WTC11 (cell line): Measurements from ENCODE around the gene DNAJC3. TPM values are rescaled to one million over a fixed set of nuclear protein-coding genes. Genes with fewer than 3 reads are reported as not detected.

Experiments used
- ATAC-seq: fragments of 200-7000 bp; cut with Tn5 transposase; 2 replicates; pipeline ENCODE4 v1.10.0; 2021; ENCODE audit warnings: mild to moderate bottlenecking, moderate library complexity
- CTCF ChIA-PET: fragments of 300-600 bp; sonication (Branson Sonifier 250); formaldehyde crosslinking; loops from one replicate; lab custom pipeline; 2021; ENCODE audit warnings: antibody characterized with exemption; lab: Charles Lee
- POLR2A ChIA-PET: fragments of 350-600 bp; sonication (Branson Sonifier 250); formaldehyde crosslinking; loops from one replicate; lab custom pipeline; 2021; ENCODE audit warnings: antibody characterized with exemption; lab: Charles Lee
- DNase-seq: peaks from one replicate; pipeline ENCODE4 v3.0.0; 2021; ENCODE audit warnings: low spot score
- H3K27ac Mint-ChIP-seq: 2 replicates; pipeline ENCODE4 v1.8.0; 2021; ENCODE audit warnings: mixed read lengths
- H3K27me3 Mint-ChIP-seq: 2 replicates; pipeline ENCODE4 v1.8.0; 2021; ENCODE audit warnings: low read depth, mild to moderate bottlenecking, moderate library complexity, mixed read lengths
- H3K36me3 Mint-ChIP-seq: 2 replicates; pipeline ENCODE4 v1.8.0; 2021; ENCODE audit warnings: mixed read lengths
- H3K4me1 Mint-ChIP-seq: 2 replicates; pipeline ENCODE4 v1.8.0; 2022; ENCODE audit warnings: mixed read lengths
- H3K4me3 Mint-ChIP-seq: 2 replicates; pipeline ENCODE4 v1.8.0; 2021; ENCODE audit warnings: mild to moderate bottlenecking, moderate library complexity, mixed read lengths
- H3K9me3 Mint-ChIP-seq: 2 replicates; pipeline ENCODE4 v1.8.0; 2021; ENCODE audit warnings: mixed read lengths
- AFF4 ChIP-seq: sonication (generic); formaldehyde crosslinking; IDR thresholded peaks from 2 replicates; pipeline ENCODE4 v1.8.1; 2023; ENCODE audit warnings: mild to moderate bottlenecking, missing genetic modification reagents, borderline replicate concordance
- ATF2 ChIP-seq: sonication (generic); formaldehyde crosslinking; IDR thresholded peaks from 2 replicates; pipeline ENCODE4 v1.8.1; 2022; ENCODE audit warnings: low read depth, missing genetic modification reagents, borderline replicate concordance
- CBFB ChIP-seq: sonication (generic); formaldehyde crosslinking; IDR thresholded peaks from 2 replicates; pipeline ENCODE4 v1.8.1; 2022; ENCODE audit warnings: mild to moderate bottlenecking, low read depth, missing genetic modification reagents
- E2F4 ChIP-seq: sonication (generic); formaldehyde crosslinking; IDR thresholded peaks from 2 replicates; pipeline ENCODE4 v1.8.1; 2022; ENCODE audit warnings: low read depth, mild to moderate bottlenecking, moderate library complexity, missing genetic modification reagents, borderline replicate concordance
- ERG ChIP-seq: fragments of 250-450 bp; sonication (Bioruptor Pico); IDR thresholded peaks from 2 replicates; pipeline ENCODE4 v1.8.0; 2021; ENCODE audit warnings: mild to moderate bottlenecking
- ESRRA ChIP-seq: sonication (generic); formaldehyde crosslinking; IDR thresholded peaks from 2 replicates; pipeline ENCODE4 v1.8.1; 2022; ENCODE audit warnings: mild to moderate bottlenecking, missing genetic modification reagents, borderline replicate concordance
- FOXP1 ChIP-seq: sonication (generic); formaldehyde crosslinking; IDR thresholded peaks from 2 replicates; pipeline ENCODE4 v1.8.0; 2022; ENCODE audit warnings: missing genetic modification reagents, mild to moderate bottlenecking, moderate library complexity, borderline replicate concordance
- FOXP4 ChIP-seq: sonication (generic); formaldehyde crosslinking; IDR thresholded peaks from 2 replicates; pipeline ENCODE4 v1.8.0; 2022; ENCODE audit warnings: mild to moderate bottlenecking, missing genetic modification reagents
- HMGA2 ChIP-seq: fragments of 250-450 bp; sonication (Bioruptor Pico); IDR thresholded peaks from 2 replicates; pipeline ENCODE4 v1.4.0; 2021; ENCODE audit warnings: mild to moderate bottlenecking, moderate library complexity
- IRF1 ChIP-seq: sonication (generic); formaldehyde crosslinking; IDR thresholded peaks from 2 replicates; pipeline ENCODE4 v1.8.0; 2023; ENCODE audit warnings: missing genetic modification reagents
- MYBL2 ChIP-seq: sonication (generic); formaldehyde crosslinking; IDR thresholded peaks from 2 replicates; pipeline ENCODE4 v1.8.1; 2023; ENCODE audit warnings: mild to moderate bottlenecking, moderate library complexity, missing genetic modification reagents
- NFATC4 ChIP-seq: fragments of 250-450 bp; sonication (Bioruptor Pico); IDR thresholded peaks from 2 replicates; pipeline ENCODE4 v1.9.0; 2021; ENCODE audit warnings: mild to moderate bottlenecking
- NFE2L1 ChIP-seq: sonication (generic); formaldehyde crosslinking; IDR thresholded peaks from 2 replicates; pipeline ENCODE4 v1.8.1; 2023; ENCODE audit warnings: missing genetic modification reagents
- SMAD4 ChIP-seq: sonication (generic); formaldehyde crosslinking; IDR thresholded peaks from 2 replicates; pipeline ENCODE4 v1.8.0; 2022; ENCODE audit warnings: mild to moderate bottlenecking, missing genetic modification reagents
- TEAD4 ChIP-seq: sonication (generic); formaldehyde crosslinking; IDR thresholded peaks from 2 replicates; pipeline ENCODE4 v1.8.0; 2022; ENCODE audit warnings: mild to moderate bottlenecking, missing genetic modification reagents
- ZBTB43 ChIP-seq: sonication (generic); formaldehyde crosslinking; IDR thresholded peaks from 2 replicates; pipeline ENCODE4 v1.8.1; 2023; ENCODE audit warnings: mild to moderate bottlenecking, missing genetic modification reagents
- ZNF219 ChIP-seq: sonication (generic); formaldehyde crosslinking; IDR thresholded peaks from 2 replicates; pipeline ENCODE4 v1.8.0; 2023; ENCODE audit warnings: missing genetic modification reagents, mild to moderate bottlenecking, borderline replicate concordance
- ZNF232 ChIP-seq: sonication (generic); formaldehyde crosslinking; IDR thresholded peaks from 2 replicates; pipeline ENCODE4 v1.8.0; 2022; ENCODE audit warnings: mild to moderate bottlenecking, missing genetic modification reagents
- ZNF423 ChIP-seq: fragments of 250-450 bp; sonication (Bioruptor Pico); IDR thresholded peaks from 2 replicates; pipeline ENCODE4 v2.1.2; 2022; ENCODE audit warnings: mild to moderate bottlenecking, moderate library complexity
- total RNA-seq: library from RNA; stranded (reverse); gene quantifications from 3 replicates; pipeline ENCODE4 v1.2.3, GENCODE V29; 2021

Gene DNAJC3
- total RNA-seq, 1 experiment from 2014 or later: 20.0 TPM

- no peak for TF ChIP-seq CBFB (CRISPR knock-in tag)
- peak; percentile 87; the same call in 1 of the 2 replicates for TF ChIP-seq IRF1 (CRISPR knock-in tag)
- 0 out of 2 replicates have a peak, but pooled peaks have one; percentile 28 for TF ChIP-seq NFE2L1 (CRISPR knock-in tag)
- peak; percentile 51; the same call in 1 of the 2 replicates for TF ChIP-seq ZNF219 (CRISPR knock-in tag)
- peak; percentile 48 for TF ChIP-seq ZNF423 (CRISPR knock-in tag)
- peak; percentile 19; the same call in 1 of the 2 replicates for TF ChIP-seq FOXP4 (CRISPR knock-in tag)
- no peak for TF ChIP-seq MYBL2 (CRISPR knock-in tag)
- TF ChIP-seq TEAD4: peak; percentile 38; the same call in 1 of the 2 replicates
- TF ChIP-seq AFF4: no peak
- no peak for TF ChIP-seq ERG (CRISPR knock-in tag)
- peak; percentile 52; the same call in 1 of the 2 replicates for TF ChIP-seq ZNF232 (CRISPR knock-in tag)
- peak; percentile 88 for TF ChIP-seq FOXP1 (CRISPR knock-in tag)
- 0 out of 2 replicates have a peak, but pooled peaks have one; percentile 13 for TF ChIP-seq ZBTB43
- no peak for TF ChIP-seq ESRRA (CRISPR knock-in tag)
- TF ChIP-seq, all 79 proteins: peak for 14
Measured at GRCh38 chr13:95643936-95644598, 32.9 kb upstream of the DNAJC3 start (continued).

GRCh38 chr13:95644601-95645052, 32.3 kb upstream of the DNAJC3 start, which contains the start of gene DZIP1:
DZIP1 (minus strand) TSS chr13:95644706; CDS start chr13:95642029, 2,677 bp downstream.
- Mint-ChIP-seq H3K4me3 (peak within 1 kb of the TSS; percentile 89), H3K27me3 (peaks cover 9% of the 10 kb centered on the region), H3K9me3 (peaks cover 8% of the 10 kb centered on the region; the same call in 1 of the 2 replicates), H3K27ac (no peak within 1 kb of the TSS), H3K36me3 (peaks cover 12% of the 10 kb centered on the region; the same call in 1 of the 2 replicates), H3K4me1 (peaks cover 19% of the 10 kb centered on the region)
- DNase-seq (peak; percentile 92), ATAC-seq (peak; percentile 86)
- POLR2A ChIA-PET: interaction anchor here (1.0 to 2.9 kb wide), 2 partner anchors 14 to 32 kb away, joined by 4 to 17 read pairs; partner anchors contain the start of gene DNAJC3
- CTCF ChIA-PET: interaction anchor here (1.0 to 3.6 kb wide), 4 partner anchors 16 to 101 kb away, joined by 4 to 30 read pairs (median 13); partner anchors contain the start of gene CLDN10
- TF ChIP-seq AFF4 (no peak), ATF2 (CRISPR knock-in tag) (no peak), HMGA2 (CRISPR knock-in tag) (no peak), NFATC4 (CRISPR knock-in tag) (no peak), SMAD4 (CRISPR knock-in tag) (no peak), E2F4 (no peak)
